ENCODE measurements around the gene DHX30. TPM values are rescaled to one million over a fixed set of nuclear protein-coding genes. Genes with fewer than 3 reads are reported as not detected.
A peak's percentile ranks its signal among the peaks of the same experiment; 100 is the strongest.

DHX30 gene
- total RNA-seq, 6 donors from 2014 or later = 57.0 to 105 (median 72.8) TPM

GRCh38 chr3:47890828-47891612 is 88.1 kb downstream of the DHX30 start:
- 69 to 71% methylated on average over 9 to 10 of the region's 10 CpGs for WGBS, 2 donors
- DNase-seq = no peak
- TF ChIP-seq POLR2AphosphoS5 (IDR thresholded peaks at IDR 0.05) (peak in 1 of 2 donors; percentile 18), POLR2A (IDR thresholded peaks at IDR 0.05) (no peak)
- Histone ChIP-seq H3K4me3 (no peak overlapping the region), H3K4me1 (peaks cover 0 to 14% (median 2%) of the 10 kb centered on the region in 4 donors), H3K36me3 (peaks cover 0 to 50% (median 18%) of the 10 kb centered on the region in 4 donors), H3K27ac (peak overlapping the region in 3 of 4 donors; percentile 19 to 53 (median 33)), H3K9me3 (no peaks in the 10 kb centered on the region), H3K27me3 (no peaks in the 10 kb centered on the region)
- peak in 1 of 2 donors; percentile 55 for ATAC-seq (ENCODE audit: low FRiP score in 2 of 2)

GRCh38 chr3:47891613-47892005 is 88.7 kb downstream of the DHX30 start:
- no peaks in the 10 kb centered on the region for H3K27me3 ChIP-seq
- DNase-seq (no peak), ATAC-seq (ENCODE audit: low FRiP score in 2 of 2) (peak in 1 of 2 donors; percentile 26)
- WGBS, 2 donors = 66 to 90% methylated on average over 2 to 3 of the region's 3 CpGs
- H3K36me3 ChIP-seq = peaks cover 0 to 53% (median 19%) of the 10 kb centered on the region in 4 donors
- H3K9me3 ChIP-seq = no peaks in the 10 kb centered on the region
- H3K27ac ChIP-seq = peak overlapping the region in 3 of 4 donors; percentile 2 to 53 (median 19)
- TF ChIP-seq POLR2A (IDR thresholded peaks at IDR 0.05) (no peak), CTCF (IDR thresholded peaks at IDR 0.05) (no peak), POLR2AphosphoS5 (IDR thresholded peaks at IDR 0.05) (no peak), EP300 (IDR thresholded peaks at IDR 0.05) (no peak)
- H3K4me1 ChIP-seq = peaks cover 0 to 14% (median 2%) of the 10 kb centered on the region in 4 donors
- no peak overlapping the region for H3K4me3 ChIP-seq

GRCh38 chr3:47892286-47893040 is 89.5 kb downstream of the DHX30 start:
- no peak for DNase-seq
- peaks cover 0 to 14% (median 2%) of the 10 kb centered on the region in 4 donors for H3K4me1 ChIP-seq
- no peak for ATAC-seq (ENCODE audit: low FRiP score in 2 of 2)
- H3K27ac ChIP-seq = no peak overlapping the region
- H3K4me3 ChIP-seq = no peak overlapping the region
- no peaks in the 10 kb centered on the region for H3K9me3 ChIP-seq
- 94 to 96% methylated on average over 15 of the region's 15 CpGs for WGBS, 2 donors
- no peak for TF ChIP-seq POLR2AphosphoS5 (IDR thresholded peaks at IDR 0.05)
- TF ChIP-seq POLR2A (IDR thresholded peaks at IDR 0.05) = no peak
- no peak for TF ChIP-seq CTCF (IDR thresholded peaks at IDR 0.05)
- no peak for TF ChIP-seq EP300 (IDR thresholded peaks at IDR 0.05)
- H3K36me3 ChIP-seq = peaks cover 0 to 60% (median 23%) of the 10 kb centered on the region in 4 donors
- H3K27me3 ChIP-seq = no peaks in the 10 kb centered on the region

GRCh38 chr3:47895241-47895640 is 92.3 kb downstream of the DHX30 start:
- ATAC-seq (ENCODE audit: low FRiP score in 2 of 2) (no peak), DNase-seq (no peak)
- Histone ChIP-seq H3K9me3 (no peaks in the 10 kb centered on the region), H3K36me3 (peaks cover 0 to 69% (median 28%) of the 10 kb centered on the region in 4 donors), H3K27me3 (no peaks in the 10 kb centered on the region), H3K4me1 (peaks cover 0 to 9% (median 2%) of the 10 kb centered on the region in 4 donors), H3K4me3 (no peak overlapping the region), H3K27ac (no peak overlapping the region)
- TF ChIP-seq EP300 (IDR thresholded peaks at IDR 0.05) (no peak), CTCF (IDR thresholded peaks at IDR 0.05) (no peak), POLR2AphosphoS5 (IDR thresholded peaks at IDR 0.05) (no peak), POLR2A (IDR thresholded peaks at IDR 0.05) (no peak)
- 97 to 100% methylated on average over 3 of the region's 3 CpGs for WGBS, 2 donors

- H3K9me3 ChIP-seq = no peaks in the 10 kb centered on the region
- H3K4me1 ChIP-seq = no peaks in the 10 kb centered on the region
- TF ChIP-seq CTCF (IDR thresholded peaks at IDR 0.05) = no peak
- no peak for TF ChIP-seq EP300 (IDR thresholded peaks at IDR 0.05)
- TF ChIP-seq POLR2A (IDR thresholded peaks at IDR 0.05) = no peak
- no peak for TF ChIP-seq POLR2AphosphoS5 (IDR thresholded peaks at IDR 0.05)
- DNase-seq (no peak), ATAC-seq (ENCODE audit: low FRiP score in 2 of 2) (no peak)
- H3K27ac ChIP-seq = no peak overlapping the region
- H3K4me3 ChIP-seq = no peak overlapping the region
- no peaks in the 10 kb centered on the region for H3K27me3 ChIP-seq
- 89 to 96% methylated on average over 3 of the region's 3 CpGs for WGBS, 2 donors
- peaks cover 0 to 65% (median 20%) of the 10 kb centered on the region in 4 donors for H3K36me3 ChIP-seq
Measured at GRCh38 chr3:47896736-47897135, 93.8 kb downstream of the DHX30 start.

Data from upper lobe of left lung (tissue), 6 donors.